AG04449 (cell line): Measurements from ENCODE around the gene CA4.
"Not testable (repeated sequence)": the region's sequence is repeated elsewhere in the genome, so short reads cannot be mapped to it uniquely, and the experiment has no call there.

ENCODE experiments used
- CTCF ChIA-PET: fragments of 350-600 bp; formaldehyde crosslinking; extraction: SDS; loops from one replicate; lab custom pipeline; 2021; ENCODE audit warnings: antibody characterized with exemption; lab: Yijun Ruan, JAX
- POLR2A ChIA-PET: fragments of 400-600, 350-600 bp; formaldehyde crosslinking; extraction: SDS; loops from one replicate; lab custom pipeline; 2020; ENCODE audit warnings: antibody characterized with exemption, inconsistent platforms; lab: Yijun Ruan, JAX
- DNase-seq: peaks from one replicate; pipeline ENCODE4 v3.0.0-alpha.2; 2010; ENCODE audit warnings: low read depth, low spot score
- H3K4me3 ChIP-seq: 2 replicates; pipeline ENCODE4 v1.5.1; 2011; ENCODE audit warnings: low read depth, mild to moderate bottlenecking, control low read depth, low read length
- TF ChIP-seq, protein P1 (sequence below): IDR thresholded peaks from one replicate; pipeline ENCODE4 v1.5.1; 2011; ENCODE audit warnings: mild to moderate bottlenecking, moderate library complexity, low read length, control low read depth, inconsistent platforms; ENCODE audit not compliant: insufficient read depth; ENCODE audit errors: missing control alignments

Gene CA4

DNA sequence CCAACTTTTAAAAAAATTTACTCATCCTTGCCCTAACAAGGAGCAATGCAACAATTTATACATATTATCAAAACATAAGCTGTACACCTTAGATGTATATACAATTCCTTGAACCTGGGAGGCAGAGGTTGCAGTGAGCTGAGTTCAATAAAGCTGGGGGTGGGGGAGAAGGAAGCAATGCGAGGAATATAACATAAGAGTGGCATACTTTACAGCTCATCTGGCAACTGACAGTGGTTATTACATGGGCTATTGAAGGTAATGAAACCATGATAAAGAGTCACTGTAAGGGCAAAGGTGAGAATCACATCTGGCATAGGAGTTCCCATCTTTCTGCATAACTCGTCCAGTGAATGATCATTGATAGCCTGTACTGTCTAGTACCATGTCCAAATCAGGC, 43.7 kb downstream of the CA4 start:
- ChIA-PET POLR2A (no interaction called here), CTCF (interaction anchor here (0.8 to 1.8 kb wide), 2 partner anchors 35 to 38 kb away, joined by 3 to 6 read pairs; no protein-coding TSS in a partner anchor)
- TF ChIP-seq, protein P1, sequence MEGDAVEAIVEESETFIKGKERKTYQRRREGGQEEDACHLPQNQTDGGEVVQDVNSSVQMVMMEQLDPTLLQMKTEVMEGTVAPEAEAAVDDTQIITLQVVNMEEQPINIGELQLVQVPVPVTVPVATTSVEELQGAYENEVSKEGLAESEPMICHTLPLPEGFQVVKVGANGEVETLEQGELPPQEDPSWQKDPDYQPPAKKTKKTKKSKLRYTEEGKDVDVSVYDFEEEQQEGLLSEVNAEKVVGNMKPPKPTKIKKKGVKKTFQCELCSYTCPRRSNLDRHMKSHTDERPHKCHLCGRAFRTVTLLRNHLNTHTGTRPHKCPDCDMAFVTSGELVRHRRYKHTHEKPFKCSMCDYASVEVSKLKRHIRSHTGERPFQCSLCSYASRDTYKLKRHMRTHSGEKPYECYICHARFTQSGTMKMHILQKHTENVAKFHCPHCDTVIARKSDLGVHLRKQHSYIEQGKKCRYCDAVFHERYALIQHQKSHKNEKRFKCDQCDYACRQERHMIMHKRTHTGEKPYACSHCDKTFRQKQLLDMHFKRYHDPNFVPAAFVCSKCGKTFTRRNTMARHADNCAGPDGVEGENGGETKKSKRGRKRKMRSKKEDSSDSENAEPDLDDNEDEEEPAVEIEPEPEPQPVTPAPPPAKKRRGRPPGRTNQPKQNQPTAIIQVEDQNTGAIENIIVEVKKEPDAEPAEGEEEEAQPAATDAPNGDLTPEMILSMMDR, result no peak

DNA sequence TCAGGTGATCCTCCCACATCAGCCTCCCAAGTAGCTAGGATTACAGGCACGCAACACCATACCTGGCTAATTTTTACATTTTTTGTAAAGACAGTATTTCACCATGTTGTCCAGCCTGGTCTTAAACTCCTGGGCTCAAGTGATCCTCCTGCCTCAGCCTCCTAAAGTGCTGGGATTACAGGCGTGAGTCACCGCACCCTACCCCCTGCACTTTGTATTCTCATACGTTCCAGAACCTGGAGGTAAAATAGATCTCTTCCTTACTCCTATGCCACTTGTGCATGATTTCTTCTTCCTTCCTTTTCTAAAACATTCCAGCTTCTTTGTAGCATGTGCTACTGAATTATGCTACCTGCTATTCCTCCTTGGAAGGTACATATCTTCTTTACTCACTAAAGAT, 44.4 kb downstream of the CA4 start:
- DNase-seq, H3K4me3 ChIP-seq, POLR2A ChIA-PET: not testable (repeated sequence)
- CTCF ChIA-PET, result interaction anchor here (1.8 kb wide), 1 partner anchor 37 kb away, joined by 6 read pairs; no protein-coding TSS in a partner anchor

More for the DNA sequence above, 43.7 kb downstream of the CA4 start:
- H3K4me3 ChIP-seq, result no peak overlapping the region
- no peak for DNase-seq

DNA sequence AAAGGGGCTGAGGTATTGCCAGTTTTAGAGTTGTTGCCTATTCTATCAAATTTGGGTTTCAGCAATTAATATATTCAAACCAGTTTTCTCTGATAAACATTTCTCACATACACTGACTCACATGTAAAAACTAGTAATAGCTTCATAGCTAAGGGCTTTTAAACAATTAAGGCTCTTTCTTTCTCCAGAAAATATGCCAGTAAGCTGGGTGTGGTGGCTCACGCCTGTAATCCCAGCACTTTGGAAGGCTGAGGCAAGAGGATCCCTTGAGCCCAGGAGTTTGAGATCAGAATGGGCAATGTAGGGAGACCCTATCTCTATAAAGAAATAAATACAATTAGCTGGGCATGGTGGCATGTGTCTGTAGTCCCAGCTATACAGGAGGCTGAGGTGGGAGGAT, 48.9 kb downstream of the CA4 start:
- DNase-seq, result not testable (repeated sequence)

DNA sequence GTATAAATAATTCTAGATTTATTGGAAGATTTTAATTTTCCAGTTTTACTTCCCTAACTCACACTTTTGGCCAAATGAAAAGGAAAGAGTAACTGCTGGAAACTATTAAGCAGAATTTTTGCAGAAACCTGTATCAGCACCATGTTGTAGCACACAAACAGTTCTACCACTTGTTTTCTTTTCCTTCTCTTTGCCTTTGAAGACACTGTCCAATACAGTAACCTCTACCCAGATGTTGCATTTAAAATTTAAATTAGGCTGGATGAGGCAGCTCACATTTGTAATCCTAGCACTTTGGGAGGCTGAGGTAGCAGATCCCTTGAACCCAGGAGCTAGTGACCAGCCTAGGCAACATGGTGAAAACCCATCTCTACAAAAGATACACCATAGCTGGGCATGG, 56.0 kb downstream of the CA4 start:
- DNase-seq, POLR2A ChIA-PET, H3K4me3 ChIP-seq, CTCF ChIA-PET: not testable (repeated sequence)

More for the DNA sequence above, 48.9 kb downstream of the CA4 start:
- H3K4me3 ChIP-seq, POLR2A ChIA-PET: not testable (repeated sequence)
- CTCF ChIA-PET, result interaction anchor here (0.6 to 1.3 kb wide), 3 partner anchors 33 to 222 kb away, joined by 3 to 4 read pairs (median 3); no protein-coding TSS in a partner anchor

DNA sequence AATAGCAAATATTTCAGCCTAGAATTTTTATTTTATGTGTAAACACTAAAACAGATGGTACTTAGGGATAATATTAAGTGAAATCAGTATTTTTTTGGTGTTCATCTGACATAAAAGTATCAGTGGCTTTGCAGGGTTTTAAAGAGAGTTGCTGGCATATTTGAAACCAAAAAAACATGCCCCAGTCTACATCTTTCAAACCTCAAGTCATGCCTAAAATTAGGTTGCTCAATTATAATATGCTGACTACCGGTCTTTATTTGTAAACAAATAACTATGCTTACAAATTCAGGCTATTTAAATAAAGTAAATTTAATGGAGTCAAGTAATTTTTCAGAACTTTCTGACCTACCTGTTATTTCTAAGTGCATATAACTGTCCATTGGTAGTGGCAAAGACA, 58.5 kb downstream of the CA4 start:
- H3K4me3 ChIP-seq, CTCF ChIA-PET, POLR2A ChIA-PET, DNase-seq: not testable (repeated sequence)
